Measurements from ENCODE around the gene ZNF382. TPM values are rescaled to one million over a fixed set of nuclear protein-coding genes. Genes with fewer than 3 reads are reported as not detected.
"Not testable (repeated sequence)": the region's sequence is repeated elsewhere in the genome, so short reads cannot be mapped to it uniquely, and the experiment has no call there.

The ZNF382 gene
- total RNA-seq (2014; rRNA removed; shearing (Covaris generic)) = 0.03 TPM in 1 of 2 replicates, not detected in the other
- not detected in 2 replicates for polyA plus RNA-seq (2015; cell fraction: cytosol; rRNA removed)
- polyA plus RNA-seq (2015; cell fraction: nucleus; rRNA removed) = 0.02 TPM in 1 of 2 replicates, not detected in the other

DNA sequence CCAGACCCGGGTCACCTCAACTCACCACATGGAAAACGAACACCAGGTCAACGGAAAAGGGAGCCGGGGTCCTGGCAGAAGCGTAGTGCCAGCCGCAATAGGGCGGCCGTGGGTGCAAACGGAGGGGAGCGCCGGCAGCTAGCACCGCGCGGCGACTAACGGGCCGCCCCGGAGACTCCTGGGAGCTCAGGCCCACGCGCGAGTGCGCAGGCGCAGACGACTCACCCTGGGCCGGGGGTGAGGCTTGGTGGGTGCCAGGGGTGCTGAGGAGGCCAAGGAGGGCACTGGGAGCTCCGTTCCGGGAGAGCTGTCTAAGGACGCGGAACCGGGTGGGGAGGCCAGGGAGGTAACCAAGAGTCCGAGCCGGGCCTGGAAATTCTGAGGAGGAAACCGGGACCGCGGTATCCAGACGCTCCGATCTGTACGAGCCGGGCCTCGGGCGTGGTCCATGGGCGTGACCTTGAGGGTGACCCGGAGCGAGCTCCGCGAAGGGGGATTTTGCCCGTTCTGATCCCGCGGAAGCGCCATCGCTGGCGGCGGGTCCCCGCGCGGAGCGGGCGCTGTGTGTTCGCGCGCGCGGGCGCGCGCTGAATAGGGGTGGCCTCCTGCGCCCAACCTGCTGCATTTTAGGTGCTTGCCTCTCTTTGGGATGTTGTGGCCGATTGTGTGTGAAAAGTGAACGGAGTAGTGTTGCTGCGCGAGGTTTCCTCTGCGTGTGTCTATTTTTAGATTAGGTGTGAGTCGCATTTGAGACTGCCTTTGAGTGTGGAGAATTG is at the start of gene ZNF382:
Gene ZNF382, plus strand, starts transcription at position 213 of the 776 bp plus-strand sequence. CDS start 4,602 bp downstream, outside the sequence.
- no peak for DNase-seq (ENCODE audit: low read depth)

DNA sequence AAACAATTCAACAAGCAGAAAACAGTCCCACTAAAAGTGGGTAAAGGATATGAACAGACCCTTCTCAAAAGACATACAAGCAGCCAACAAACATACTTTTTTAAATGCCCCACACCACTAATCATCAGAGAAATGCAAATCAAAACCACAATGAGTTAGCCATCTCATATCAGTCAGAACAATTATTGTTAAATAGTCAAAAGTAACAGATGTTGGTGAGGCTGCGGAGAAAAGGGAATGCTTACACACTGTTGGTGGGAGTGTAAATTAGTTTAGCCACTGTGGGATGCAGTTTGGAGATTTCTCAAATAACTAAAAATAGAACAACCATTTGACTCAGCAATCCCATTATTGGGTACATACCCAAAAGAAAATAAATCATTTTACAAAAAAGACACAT is 40.7 kb upstream of the ZNF382 start:
- no peak for DNase-seq (ENCODE audit: low read depth)

DNA sequence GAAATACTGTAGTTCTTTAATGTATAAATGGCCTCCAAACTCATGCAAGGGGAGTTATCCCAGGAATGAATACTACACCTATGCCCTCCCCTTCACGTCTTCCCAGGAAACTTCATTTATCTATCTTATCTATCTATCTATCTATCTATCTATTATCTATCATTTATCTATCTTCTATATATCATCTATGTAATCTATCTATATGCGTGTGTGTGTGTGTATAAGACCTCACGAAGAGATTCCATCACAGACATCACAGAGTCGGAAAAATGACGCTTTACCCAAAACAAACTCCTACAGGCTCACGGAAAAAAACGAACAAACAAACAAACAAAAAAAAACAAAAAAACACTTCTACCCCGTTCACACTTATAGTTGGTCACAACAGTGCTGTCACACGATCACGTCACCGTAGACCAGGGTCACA is 32.5 kb upstream of the ZNF382 start:
- DNase-seq (ENCODE audit: low read depth) = no peak

DNA sequence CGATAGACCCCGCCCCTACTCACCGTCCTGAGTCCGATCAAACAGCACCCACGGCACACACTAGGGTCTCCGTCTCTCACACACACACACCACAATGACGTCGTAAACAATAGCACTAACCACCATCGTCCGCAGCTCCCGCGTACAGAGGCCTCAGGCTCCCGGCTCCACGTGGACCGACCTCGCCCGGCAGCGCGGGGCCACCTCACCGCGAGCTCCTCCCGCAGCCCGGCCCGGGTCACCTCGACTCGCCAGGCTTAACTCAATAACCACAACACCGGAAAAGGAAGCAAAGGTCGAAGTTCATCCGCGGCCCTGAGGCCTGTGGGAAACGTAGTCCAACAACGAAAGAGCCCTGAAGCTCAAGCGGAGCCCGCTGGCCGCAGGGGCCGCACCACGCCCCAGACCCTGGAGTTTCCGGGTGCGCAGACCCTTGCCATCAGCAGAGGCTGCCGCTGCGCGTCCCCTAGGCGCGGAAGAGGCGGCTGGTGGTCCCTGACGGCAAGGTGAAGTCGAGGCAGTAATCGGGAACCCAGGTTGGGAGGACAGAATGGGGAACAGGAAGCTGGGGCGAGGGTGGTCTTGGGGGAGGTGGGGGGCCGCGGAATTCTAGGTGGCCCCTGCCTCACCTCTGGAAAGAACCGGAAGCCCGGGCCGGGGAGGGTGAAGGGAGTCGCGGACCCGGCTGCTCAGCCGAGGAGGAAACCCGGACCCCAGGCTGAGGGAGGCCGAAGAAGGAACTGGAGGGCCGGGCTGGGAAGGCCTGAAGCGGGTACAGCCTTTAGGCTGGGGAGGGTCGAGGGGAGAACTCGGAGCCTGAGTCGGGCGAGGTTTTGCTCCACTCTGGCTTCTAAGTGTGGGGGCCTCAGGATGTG is 31.9 kb upstream of the ZNF382 start, which contains the start of gene ZNF529:
Gene ZNF529, minus strand, starts transcription at position 273 of the 875 bp plus-strand sequence. CDS start 946 bp downstream, outside the sequence.
- DNase-seq (ENCODE audit: low read depth) = peak; percentile 86

DNA sequence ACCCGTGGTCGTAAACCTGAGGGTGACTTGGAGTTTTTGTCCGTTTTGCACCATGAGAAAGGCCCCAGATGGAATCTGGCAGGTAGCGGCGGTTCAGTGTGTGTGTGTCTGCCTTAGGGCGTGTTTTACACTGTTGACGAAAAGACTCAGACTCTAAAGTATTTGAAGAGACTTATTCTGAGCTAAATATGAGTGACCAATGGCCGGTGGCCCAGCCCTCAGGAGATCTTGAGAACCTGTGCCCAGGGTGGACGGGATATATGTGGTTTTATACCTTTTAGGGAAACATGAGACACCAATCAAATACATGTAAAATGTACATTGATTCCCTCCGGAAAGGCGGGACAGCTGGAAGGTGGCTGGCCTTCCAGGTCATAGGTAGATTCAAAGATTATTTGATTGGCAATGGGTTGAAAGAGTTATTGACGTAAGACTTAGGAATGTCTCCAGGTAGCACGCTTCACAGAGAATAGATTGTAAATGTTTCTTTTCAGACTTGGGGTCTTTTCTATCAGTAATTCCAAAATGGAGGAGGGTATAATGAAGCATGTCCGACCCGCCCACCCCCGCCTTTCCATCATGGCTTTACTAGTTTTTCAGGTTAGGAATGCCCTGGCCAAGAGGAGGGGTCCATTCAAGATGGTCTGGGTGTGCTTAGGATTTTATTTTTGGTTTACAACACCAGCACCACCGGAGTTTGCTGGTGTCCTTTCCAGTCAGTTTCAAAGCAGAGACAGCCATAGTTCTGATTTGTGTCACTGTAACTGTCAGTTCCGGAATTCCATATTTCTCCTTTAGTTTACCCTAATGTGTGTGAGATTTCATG is 31.0 kb upstream of the ZNF382 start:
- no peak for DNase-seq (ENCODE audit: low read depth)

DNA sequence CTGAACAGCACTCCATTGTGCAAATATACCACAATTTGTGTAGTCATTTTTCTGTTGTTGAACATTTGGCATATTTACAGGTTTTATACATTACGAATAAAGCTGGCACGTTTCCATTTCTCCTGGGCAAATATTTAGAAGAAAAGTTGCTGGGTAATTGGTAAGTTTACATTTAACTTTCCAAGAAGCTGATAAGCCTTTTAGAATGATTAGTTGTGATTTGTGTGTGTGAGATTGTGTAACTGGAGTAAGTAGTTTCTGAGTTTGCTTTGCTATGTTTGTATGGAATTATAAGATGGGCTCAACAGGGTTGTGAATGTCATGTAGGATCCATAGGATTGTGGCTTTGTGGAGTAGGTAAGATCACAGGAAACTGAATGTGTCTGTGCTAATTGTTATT is 30.4 kb upstream of the ZNF382 start:
- no peak for DNase-seq (ENCODE audit: low read depth)

DNA sequence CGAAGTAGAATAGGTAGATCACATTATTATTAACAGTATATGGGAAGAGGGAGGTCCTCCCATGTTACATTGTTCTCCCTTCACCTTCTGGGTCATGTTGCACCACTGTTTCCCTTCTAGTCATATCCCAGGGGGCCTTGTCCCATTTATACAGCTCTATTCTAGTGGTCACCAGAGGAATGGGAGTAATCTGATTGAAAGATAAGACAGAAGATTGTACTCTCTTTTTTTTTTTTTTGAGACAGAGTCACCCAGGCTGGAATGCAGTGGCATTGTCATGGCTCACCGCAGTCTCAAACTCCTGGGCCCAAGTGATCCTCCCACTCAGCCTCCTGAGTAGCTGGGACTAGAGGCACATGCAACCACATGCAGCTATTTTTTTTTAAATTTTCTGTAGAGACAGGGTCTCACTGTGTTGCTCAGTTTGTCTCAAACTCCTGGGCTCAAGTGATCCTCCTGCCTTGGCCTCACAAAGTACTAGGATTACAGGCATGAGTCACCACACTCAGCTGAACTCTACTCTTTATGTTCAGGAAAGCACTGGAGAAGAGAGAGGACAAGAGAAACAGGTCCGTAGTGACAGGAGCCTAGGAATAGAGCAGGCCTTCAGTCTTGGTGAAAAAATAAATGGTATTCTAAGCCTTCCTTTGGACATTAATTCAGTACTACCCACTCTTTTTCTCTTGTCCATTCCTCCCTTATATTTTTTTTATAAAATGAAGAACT is 27.7 kb upstream of the ZNF382 start:
- DNase-seq (ENCODE audit: low read depth) = no peak

DNA sequence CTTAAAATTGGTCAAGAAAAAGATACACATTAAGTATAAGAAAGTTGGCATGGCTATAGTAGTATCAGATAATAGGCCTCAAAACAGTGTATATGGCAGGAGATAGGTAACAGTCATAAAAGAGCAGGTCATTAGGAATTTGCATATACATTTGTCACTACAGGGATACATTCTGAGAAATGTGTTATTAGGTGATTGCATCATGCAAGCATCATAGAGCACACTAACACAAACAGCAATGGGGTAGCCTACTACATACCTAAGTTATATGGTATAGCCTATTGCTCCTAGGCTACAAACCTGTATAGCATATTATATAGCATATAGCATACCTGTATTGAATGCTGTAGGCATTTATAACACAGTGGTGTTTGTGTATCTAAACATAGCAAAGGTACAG is 25.9 kb upstream of the ZNF382 start:
- no peak for DNase-seq (ENCODE audit: low read depth)

DNA sequence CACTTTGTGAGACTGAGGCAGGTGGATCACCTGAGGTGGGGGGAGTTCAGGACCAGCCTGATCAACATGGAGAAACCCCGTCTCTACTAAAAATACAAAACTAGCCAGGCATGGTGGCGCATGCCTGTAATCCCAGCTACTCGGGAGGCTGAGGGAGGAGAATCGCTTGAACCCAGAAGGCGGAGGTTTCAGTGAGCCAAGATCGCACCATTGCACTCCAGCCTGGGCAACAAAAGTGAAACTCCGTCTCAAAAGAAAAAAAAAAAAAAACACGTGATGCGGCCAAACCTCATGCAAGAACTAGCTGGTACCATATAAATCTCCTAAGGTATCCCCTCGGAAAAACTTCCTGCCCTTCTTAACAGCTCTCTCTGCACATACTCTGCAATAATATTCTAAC is 2.4 kb upstream of the ZNF382 start:
- DNase-seq (ENCODE audit: low read depth) = not testable (repeated sequence)

DNA sequence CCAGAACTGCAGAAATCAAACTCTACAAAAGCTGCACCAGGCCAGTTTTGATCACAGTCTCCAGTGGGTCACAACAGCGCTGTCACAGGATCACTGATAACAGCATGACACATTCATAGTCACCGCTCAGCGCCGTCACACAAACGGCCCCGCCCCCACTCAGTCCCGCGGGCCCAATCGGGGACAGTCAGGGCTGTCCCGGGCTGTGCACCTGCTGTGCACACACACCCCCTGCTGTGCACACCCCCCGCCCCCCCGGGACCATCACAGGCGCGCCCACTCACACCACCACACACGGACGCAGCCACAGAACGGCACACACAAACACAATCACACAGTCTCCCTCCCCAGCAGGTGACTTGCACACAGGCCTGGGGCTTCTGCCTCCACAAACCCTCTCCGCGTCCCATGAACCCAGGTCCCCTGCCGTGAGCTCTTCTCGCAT is 435 bp upstream of the ZNF382 start:
- no peak for DNase-seq (ENCODE audit: low read depth)

DNA sequence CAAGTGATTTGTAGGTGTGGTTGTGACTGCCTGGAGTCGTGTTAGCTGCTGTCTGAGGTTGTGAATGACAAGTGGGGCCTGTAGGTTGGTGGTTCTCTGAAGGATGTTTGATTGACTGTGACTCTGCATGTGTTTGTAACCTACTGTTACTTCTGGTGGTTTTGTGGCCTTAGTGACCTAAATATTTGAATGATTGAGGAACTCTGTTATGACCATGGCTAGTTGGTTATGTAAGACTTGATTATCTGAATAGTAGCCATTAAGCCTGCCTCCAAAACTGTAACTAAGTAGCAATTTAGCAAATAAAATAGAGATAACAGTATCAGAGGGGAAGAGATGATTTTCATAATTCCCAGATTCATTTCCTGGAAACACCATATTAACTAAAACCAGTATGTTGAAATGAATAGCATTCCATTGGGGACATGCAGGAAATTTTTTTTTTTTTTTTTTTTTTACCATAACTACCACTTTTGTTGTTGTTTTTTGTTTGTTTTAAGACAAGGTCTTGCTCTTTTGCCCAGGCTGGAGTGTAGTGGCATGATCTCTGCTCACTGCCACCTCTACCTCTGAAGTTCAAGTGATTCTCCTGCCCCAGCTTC is 865 bp downstream of the ZNF382 start:
- DNase-seq (ENCODE audit: low read depth) = no peak

DNA sequence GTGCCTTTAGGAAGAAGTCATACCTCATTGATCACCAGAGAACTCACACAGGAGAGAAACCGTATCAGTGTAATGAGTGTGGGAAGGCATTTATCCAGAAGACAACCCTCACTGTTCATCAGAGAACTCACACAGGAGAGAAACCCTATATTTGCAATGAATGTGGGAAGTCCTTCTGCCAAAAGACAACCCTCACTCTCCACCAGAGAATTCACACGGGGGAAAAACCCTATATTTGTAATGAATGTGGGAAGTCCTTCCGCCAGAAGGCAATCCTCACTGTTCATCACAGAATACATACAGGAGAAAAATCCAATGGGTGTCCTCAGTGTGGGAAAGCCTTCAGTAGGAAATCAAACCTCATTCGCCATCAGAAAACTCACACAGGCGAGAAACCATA is 21.9 kb downstream of the ZNF382 start:
- no peak for DNase-seq (ENCODE audit: low read depth)

DNA sequence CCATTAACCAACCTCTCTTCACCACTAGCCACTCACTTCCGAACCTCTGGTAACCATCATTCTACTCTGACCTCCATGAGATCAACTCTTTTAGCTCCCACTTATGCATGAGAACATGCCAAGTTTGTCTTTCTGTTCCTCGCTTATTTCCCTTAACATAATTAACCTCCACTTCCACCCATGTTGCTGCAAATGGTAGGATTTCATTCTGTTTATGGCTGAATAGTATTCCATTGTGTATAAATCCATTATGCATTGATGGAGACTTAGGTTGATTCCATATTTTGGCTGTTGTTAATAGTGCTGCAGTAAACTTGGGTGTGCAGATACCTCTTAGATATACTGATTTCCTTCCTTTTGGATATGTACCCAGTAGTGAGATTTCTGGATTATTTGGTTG is 30.2 kb downstream of the ZNF382 start:
- DNase-seq (ENCODE audit: low read depth) = no peak

DNA sequence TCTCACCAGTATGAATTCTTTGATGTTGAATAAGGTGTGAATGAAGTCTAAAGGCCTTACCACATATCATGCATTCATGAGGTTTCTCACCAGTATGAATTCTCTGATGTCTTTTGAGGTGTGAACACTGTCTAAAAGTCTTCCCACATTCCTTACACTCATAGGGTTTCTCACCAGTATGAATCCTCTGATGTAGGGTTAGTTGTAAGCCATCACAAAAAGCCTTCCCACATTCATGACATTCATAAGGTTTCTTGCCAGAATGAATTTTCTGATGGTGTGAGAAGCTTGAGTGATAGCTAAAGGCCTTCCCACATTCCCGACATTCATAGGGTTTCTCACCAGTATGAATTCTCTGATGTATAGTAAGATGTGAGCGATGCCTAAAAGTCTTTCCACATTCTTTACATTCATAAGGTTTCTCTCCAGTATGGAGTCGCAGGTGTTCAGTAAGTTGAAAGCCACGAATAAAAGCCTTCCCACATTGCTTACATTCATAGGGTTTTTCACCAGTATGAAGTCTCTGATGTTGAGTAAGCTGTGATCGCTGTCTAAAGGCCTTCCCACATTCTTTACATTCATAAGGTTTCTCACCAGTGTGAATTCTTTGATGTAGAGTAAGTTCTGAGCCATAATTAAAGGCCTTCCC is 33.9 kb downstream of the ZNF382 start:
- no peak for DNase-seq (ENCODE audit: low read depth)

DNA sequence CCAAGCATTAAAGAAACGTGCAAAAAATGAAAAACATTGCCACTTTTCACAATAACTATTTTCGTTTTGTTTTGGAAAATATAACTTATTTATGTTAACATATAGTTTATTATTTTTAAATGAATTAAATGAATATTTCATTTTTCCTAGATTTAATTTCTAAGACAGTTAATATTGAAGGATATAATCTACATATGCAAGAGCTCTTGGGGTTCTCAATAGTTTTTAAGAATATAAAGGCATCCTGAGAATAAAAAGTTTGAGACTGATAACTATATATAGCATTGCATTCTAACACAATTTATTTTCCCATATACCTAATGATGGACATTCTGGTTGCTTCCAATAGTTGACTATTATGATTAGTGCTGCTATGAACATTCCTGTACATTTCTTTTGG is 41.6 kb downstream of the ZNF382 start:
- DNase-seq (ENCODE audit: low read depth) = no peak

DNA sequence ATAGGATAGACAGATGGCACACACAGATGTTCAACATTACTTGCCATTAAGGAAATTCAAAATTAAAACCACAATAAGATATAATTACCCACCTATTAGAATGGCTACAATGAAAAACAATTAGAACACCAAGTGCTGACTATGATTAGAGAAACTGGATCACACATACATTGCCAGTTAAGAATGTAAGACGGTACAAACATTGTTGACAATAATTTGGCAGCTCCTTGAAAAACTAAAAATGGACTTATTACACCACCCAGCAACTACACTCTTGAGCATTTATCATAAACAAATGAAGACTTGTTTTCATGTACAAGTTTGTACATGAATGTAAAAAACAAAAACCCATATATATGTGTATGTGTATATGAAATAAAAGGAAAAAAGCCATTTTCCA is 47.8 kb downstream of the ZNF382 start:
- DNase-seq (ENCODE audit: low read depth) = no peak

DNA sequence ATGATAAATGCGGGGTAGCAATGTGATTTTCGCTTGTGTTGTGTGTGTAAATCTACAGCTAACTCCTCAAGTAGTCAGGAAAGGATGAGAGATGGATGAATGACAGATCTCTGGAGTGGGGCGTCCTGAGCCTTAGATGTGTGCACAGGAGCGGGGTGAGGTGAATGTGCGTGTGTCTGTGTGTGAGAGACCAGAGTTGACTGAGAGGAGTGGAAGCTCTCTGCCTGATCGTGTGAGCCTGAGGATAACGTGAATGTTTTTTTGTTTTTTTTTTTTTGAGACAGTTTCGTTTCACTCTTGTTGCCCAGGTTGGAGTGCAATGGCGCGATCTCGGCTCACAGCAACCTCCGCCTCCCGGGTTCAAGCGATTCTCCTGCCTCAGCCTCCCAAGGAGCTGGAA is 60.7 kb downstream of the ZNF382 start:
- DNase-seq (ENCODE audit: low read depth) = no peak

DNA sequence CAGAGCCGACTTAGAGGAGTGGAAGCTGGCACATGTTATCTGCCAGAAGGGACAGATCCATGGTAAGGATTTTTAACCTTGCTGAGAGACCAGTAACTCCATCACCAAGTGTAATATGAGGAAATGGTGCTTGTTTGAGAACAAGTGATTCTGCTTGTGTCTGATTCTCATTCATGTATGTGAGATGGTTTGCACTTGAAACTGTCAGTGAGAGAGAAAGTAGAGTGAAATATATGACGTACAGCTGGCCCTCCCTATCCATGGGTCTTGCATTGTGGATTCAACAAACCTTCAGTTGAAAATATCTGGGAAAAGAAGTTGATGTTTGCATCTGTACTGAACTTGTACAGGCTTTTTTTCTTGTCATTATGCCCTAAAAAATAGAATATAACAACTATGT is 63.5 kb downstream of the ZNF382 start:
- DNase-seq (ENCODE audit: low read depth) = no peak

DNA sequence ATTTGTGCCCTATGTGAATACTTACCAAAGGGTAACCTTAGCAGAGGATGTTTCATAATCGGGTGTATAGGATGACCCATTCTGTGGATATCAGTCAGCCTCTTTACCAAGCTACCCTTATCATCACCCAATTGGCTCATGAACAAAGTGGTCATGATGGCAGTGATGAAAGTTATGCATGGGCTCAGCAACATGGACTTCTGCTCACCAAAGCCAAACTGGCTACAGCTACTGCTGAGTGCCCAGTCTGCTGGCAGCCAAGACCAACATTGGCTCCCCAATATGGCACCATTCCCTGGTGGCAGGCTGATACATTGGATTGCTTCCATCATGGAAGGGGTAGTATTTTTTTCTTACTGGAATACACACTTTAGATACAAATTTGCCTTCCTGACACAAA is 67.3 kb downstream of the ZNF382 start:
- no peak for DNase-seq (ENCODE audit: low read depth)
